T-helper 22 cell (primary cell): ENCODE measurements around the gene DHX35.

ENCODE experiments used
- DNase-seq: peaks from one replicate; pipeline ENCODE4 v3.0.0-alpha.2; 2020; ENCODE audit warnings: low read depth

DHX35 gene

GRCh38 chr20:38962044-38962927 is at the start of gene DHX35:
DHX35 (plus strand) TSS chr20:38962344; CDS start chr20:38962368, 24 bp downstream.
- peak; percentile 97 for DNase-seq

- DNase-seq, result no peak
Measured at GRCh38 chr20:38915355-38915754, 46.8 kb upstream of the DHX35 start.

GRCh38 chr20:38917657-38918056 is 44.5 kb upstream of the DHX35 start:
- DNase-seq, result no peak

- no peak for DNase-seq
Measured at GRCh38 chr20:38918172-38918571, 44.0 kb upstream of the DHX35 start.

- DNase-seq, result no peak
Measured at GRCh38 chr20:38919683-38920082, 42.5 kb upstream of the DHX35 start.

GRCh38 chr20:38920411-38920810 is 41.7 kb upstream of the DHX35 start:
- no peak for DNase-seq

- DNase-seq, result no peak
Measured at GRCh38 chr20:38920851-38921250, 41.3 kb upstream of the DHX35 start.

GRCh38 chr20:38924718-38925117 is 37.4 kb upstream of the DHX35 start:
- no peak for DNase-seq

- peak; percentile 84 for DNase-seq
Measured at GRCh38 chr20:38926142-38926933, 35.8 kb upstream of the DHX35 start, which contains the start of gene FAM83D. FAM83D (plus strand) TSS chr20:38926417; CDS start chr20:38926443, 26 bp downstream.

GRCh38 chr20:38926934-38927616 is 35.1 kb upstream of the DHX35 start:
- no peak for DNase-seq

- DNase-seq, result no peak
Measured at GRCh38 chr20:38927902-38928578, 34.1 kb upstream of the DHX35 start.

GRCh38 chr20:38930242-38930569 is 31.9 kb upstream of the DHX35 start:
- DNase-seq, result no peak

- no peak for DNase-seq
Measured at GRCh38 chr20:38931984-38932383, 30.2 kb upstream of the DHX35 start.

- DNase-seq, result no peak
Measured at GRCh38 chr20:38932457-38933120, 29.6 kb upstream of the DHX35 start.

GRCh38 chr20:38934530-38934929 is 27.6 kb upstream of the DHX35 start:
- no peak for DNase-seq

GRCh38 chr20:38935285-38935684 is 26.9 kb upstream of the DHX35 start:
- DNase-seq, result no peak

GRCh38 chr20:38935967-38936407 is 26.2 kb upstream of the DHX35 start:
- DNase-seq, result no peak

GRCh38 chr20:38937000-38937399 is 25.1 kb upstream of the DHX35 start:
- DNase-seq, result no peak

- DNase-seq, result no peak
Measured at GRCh38 chr20:38937978-38938473, 24.1 kb upstream of the DHX35 start.

GRCh38 chr20:38939686-38940085 is 22.5 kb upstream of the DHX35 start:
- DNase-seq, result no peak

GRCh38 chr20:38940644-38941043 is 21.5 kb upstream of the DHX35 start:
- DNase-seq, result no peak
